Measurements from ENCODE around the gene SORL1.
A peak's percentile ranks its signal among the peaks of the same experiment; 100 is the strongest.
"Not testable (repeated sequence)": the region's sequence is repeated elsewhere in the genome, so short reads cannot be mapped to it uniquely, and the experiment has no call there.

The SORL1 gene

DNA sequence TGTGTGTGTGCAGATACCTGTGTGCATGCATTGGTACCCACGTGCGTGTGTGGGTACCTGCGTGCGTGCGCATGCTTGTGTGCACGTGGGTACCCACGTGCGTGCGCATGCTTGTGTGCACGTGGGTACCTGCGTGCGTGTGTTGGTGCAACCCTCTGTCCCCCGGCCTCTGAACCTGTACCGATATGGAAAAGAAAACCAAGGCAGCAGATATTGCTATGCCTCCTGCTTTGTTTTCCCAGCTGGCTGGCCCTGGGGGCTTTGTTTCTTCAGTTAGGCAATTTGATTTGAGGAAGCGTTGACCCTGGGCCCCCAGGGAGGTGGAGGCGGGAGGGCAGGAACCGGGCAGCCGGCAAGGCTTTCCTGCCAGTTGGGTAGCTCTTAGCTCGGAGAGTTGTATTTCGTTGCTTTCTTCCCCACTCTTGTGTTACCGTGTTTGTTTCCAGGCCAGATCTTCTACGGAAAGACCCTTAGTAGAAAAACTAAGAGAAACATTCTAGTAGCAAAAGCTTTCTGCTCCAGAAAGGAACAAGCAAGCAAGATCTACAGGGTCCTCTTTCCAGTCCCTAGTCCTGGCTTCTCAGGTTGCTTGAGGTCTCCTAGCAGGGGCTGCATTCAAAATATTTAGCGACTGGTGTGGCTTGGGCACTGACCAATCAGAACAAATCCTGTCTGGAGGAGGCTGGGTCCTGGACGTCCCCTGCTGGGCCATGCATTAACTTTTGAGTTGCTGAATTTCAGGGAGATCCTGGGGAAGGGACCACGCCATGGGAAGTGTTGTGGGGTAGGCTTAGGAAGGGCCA is 27.0 kb downstream of the SORL1 start:
- no peak for DNase-seq

DNA sequence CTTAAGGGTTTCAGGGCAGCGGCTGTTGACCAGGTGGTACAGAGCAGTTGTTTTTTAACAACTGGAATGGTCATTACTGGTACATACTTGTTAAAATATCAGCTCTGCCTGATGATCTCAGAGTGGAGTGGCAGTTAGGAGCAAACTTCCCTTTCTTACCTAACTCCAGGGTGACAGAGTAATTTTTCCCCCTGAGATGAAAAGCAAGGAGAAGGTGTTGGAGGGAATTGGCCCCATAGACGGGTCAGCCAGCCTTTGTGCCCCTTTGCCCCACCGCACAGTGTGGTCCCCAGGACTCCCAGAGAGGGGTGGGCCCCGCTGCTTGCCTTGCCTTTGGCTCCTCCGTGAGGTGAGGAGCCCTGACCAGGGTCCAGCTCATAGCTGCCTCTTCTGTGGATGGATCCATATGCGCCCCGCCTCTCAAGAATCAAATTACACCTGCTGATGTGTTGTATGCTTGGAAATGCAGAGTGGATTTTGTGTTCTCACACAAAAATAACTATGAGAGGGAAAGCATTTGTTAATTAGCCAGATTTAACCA is 27.7 kb downstream of the SORL1 start:
- no peak for DNase-seq

DNA sequence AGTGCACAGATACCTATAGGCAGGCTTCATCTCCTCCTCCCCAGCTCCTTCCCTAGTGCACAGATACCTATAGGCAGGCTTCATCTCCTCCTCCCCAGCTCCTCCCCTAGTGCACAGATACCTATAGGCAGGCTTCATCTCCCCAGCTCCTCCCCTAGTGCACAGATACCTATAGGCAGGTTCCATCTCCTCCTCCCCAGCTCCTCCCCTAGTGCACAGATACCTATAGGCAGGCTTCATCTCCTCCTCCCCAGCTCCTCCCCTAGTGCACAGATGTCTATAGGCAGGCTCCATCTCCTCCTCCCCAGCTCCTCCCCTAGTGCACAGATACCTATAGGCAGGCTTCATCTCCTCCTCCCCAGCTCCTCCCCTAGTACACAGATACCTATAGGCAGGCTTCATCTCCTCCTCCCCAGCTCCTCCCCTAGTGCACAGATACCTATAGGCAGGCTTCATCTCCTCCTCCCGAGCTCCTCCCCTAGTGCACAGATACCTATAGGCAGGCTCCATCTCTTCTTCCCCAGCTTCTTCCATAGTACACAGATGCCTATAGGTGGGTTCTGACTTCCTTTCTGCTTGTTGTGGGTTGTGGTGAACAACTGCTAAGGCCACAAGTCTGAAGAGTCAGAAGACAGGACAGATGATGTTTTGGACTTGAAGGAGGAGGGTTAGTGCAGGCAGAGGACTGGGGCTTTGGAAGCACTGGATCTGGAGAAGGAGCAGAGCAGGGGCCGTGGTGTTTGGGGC is 29.5 kb downstream of the SORL1 start:
- not testable (repeated sequence) for DNase-seq

DNA sequence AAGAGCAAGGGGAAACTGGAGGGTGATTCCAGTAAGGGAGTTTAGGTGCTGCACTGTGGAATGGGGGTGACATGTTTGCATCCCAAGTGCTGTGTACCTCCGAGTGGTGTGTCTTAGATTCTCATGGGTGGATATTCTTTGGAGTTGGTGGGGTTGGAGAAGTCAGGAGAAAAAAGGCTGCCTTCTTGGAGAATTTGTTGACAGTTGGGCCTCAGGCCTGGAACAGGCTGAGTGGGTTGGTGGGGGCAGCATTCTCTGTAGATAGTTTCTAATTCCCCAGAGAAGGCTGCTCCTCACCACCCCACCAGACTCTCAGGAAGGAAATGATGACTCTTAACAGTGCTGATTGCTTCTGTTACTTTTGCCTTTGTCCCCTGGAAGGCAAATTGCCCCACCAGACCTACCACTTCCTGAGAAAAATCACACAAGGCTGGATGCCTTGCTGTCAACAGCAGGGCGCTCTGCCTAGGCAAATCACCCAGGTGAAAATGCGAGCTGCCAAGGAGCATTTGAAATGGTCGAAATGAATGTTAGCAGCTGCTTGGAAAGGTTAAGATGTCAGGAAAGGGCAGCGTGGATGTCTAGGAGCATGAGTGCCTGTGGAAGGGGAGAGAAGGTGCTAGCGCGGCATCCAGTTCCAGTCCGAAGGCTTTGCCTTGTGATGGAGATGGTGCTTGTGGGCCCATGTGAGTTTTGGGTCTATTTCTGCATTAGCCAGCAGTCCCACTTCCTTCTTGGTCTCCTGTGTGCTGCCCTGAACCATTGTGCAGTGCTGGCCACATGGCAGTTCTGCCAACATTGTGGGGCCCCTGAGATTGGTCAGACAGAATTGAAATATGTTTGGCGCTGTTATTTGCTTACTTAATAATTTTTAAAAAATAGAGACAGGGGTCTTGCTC is 30.4 kb downstream of the SORL1 start:
- peak in 1 of 2 experiments; percentile 62 for DNase-seq

DNA sequence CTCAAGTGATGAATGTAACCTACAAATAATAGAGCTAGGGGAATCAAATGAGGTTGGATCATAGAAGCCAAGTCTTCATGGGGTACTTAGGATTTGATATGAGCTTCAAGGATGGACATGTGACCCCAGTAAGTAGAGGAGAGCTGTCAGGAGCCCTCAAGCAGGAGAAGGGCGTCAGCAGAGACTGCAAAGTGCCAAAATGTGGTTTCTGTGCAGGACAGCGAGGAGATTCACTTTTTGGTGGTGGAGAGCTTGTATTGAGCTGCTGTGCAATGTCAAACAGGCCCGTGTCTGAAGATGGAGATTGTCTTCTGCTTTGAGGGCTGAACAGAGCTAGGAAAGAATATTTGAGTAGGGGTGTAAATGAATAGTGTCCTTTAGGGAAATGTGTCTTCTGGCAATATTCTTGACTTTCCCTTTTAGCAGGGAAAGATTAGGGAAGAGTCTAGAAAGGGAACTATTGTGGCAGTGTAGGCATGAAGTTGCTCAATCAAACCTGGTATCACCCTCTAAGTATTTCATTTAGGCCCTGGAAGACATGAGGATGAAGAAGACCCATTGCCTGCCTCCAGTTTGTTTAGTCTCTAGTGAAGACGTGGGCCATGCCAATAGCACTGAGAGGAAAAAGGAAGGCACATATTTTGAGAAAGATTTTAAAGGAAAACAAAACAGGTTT is 31.8 kb downstream of the SORL1 start:
- no peak for DNase-seq

DNA sequence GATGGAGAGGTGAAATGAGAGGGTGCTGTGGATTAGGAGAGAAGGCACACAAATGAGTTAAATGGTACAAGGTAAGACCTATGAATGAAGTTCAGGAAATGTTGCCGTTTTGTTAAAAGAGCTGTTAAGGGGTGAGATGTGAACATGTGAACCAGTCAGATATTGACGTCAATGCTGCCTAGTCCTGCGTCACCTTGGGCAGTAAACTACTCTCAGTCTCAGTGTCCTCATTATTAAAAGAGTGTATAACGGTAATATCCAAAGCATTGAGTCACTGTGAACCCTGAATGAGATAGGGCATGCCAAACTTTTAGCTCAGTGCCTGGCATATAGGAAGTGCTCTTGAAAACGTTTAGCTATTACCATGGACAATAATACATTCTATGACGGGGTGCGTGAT is 33.1 kb downstream of the SORL1 start:
- no peak for DNase-seq

DNA sequence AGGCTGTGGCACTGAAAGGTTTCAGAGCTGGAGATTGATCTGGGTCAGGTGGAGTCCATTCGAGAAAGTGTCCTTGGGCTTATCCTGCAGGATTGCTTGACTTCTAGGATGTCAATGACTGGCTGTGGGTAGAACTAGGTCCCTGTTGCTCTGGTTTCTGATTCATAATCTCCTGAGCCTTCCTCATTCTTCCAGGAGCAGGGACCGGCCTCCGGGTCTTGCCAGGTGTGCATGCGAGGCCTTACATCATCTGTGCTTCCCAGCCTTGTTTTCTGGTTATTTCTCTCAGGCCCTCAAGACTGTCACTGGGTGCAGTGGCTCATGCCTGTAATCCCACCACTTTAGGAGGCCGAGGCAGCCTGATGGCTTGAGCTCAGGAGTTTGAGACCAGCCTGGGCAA is 33.9 kb downstream of the SORL1 start:
- no peak for DNase-seq

DNA sequence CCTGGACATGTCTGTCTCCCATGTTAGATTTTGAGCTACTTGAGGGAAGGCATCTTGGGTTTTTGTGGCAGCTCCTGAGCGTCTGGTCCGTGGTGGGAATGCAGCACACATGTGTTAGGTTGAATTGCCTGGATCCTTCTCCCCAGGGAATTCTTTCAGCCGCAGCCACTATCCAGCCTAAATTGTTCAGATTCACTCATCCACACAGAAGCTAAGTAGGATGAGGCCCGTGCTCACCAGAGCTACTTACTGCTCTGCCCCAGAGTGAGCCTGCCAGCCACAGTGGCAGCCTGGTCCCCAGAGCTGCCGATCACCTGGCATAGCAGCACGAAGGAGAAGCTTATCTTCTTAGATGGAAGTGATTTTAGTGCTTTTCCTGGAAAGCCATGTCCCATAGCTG is 35.1 kb downstream of the SORL1 start:
- DNase-seq, result no peak

DNA sequence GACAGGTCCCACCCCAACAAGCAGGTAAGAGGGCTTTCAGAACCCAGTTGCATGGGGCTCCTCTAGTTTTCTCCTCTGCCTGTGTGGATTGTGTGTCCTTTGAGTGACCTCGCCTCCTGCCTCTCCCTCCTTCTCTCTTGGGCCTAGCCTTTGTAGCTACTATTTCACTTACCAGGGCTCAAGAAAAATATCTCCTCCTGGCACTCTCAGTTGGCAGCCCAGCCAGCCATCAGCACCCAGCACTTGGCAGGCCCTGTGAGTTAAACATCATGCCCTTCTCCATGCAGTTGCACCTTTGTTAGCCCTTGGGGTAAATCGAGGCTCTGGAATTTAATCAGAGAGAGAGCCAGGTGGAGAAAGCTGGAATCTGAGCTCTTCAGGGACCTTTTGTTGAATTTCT is 36.1 kb downstream of the SORL1 start:
- DNase-seq, result no peak

DNA sequence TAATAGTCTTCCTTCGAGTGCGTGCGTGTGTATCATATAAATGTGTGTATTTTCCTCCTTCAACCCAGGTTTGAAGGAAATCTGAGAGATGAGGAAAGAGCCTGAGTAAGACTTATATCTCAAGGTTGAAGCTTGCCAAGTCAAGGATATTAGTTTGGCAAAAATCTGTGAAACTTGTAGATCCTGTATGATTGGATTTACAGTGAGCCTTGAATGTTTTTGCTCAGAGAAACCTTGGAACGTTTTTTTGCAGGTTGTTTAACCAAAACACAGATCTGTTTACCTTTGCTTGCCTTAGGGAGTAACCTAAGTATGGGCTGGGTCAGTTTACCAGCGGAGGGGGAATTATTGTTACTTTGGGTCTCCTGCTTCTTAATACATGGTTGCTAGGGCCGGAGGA is 36.5 kb downstream of the SORL1 start:
- no peak for DNase-seq

DNA sequence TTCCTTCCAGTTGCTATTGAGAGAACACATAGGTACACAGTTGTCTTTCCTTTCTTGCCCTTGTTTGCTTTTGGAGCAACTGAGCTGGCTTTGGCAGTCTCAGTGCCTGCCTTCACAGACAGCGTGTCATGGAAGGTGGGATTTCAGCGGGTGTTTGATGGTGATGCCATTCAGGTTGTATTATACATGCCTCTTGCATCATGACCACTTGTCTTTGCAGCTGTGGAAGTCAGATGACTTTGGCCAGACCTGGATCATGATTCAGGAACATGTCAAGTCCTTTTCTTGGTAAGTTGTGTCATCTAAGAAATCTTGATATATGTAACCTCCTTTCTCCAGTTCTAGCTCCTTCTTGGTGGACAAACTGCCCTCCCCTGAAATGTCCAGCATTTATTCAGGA is 37.7 kb downstream of the SORL1 start:
- no peak for DNase-seq

DNA sequence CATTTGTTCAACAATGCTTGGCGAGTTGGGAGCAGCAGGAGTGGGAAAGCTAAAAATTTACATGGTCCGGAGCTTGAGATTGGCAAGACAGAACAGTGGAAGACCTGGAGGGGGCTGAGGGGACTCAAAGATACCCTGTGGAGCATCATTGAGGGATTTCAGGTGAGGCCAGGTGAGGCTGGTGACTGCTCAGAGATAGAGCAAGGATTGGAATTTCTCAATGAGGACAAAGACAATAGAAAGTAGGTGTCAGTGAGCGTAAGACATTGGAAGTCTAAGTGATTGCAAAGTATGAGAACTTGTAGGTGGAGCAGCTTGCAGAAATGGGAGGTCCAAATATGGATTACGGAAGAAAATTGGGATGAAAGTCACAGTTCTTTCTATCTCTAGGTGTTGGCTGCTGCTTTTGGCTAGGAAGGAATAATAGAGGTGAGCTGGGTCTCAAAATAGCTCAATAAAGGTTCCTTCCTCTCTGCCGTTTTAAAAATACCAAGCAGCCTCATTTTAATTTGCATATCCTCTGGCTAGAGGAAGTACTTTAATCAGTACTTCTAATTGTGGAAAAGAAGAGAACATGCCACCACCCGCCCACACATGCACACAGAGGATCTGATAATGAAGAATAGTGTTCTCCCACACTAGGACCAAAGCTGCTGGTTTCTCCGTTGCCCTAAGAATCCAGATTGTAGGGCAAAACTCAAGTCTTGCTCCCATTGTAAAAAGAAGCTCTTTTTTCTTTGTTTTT is 42.4 kb downstream of the SORL1 start:
- peak; percentile 32 to 68 for DNase-seq

DNA sequence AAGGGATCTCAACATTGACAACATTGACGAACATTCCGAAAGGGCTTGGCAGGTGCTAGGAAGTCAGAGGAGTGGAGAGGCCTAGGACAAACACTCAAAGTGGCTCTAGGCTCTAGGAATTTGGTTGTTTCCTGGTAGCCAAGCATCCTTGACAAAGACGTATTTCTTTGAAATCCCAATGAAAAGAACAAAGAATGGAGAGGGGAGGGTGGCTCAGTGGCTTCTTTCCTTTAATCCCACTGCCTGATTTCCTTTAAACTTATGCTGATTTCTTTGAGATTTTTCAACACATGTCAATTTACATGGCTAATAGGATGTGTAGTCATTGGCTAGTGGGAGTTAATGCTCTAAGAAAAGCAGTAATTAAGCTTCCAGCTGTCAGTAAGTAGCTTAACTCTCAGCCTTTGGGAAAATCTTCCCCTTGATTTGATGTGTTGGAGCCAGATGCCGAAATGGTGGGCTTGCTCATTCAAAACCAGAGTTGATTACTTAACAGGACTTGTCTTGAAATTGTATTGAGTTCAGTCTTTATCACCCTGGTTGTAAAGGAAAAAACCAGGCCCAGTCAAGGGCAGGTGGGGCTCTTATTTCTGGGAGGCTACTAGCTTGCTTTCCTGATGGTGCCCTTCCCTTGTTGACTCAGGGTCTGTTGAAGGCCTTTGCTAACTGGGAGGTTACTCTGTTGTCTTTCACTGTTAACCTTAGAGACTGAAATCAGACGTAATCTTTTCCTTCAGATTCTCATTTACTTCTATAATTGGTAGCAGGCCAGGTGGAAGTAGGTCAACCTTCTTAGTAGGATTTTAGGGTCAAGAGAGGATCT is 45.3 kb downstream of the SORL1 start:
- no peak for DNase-seq

DNA sequence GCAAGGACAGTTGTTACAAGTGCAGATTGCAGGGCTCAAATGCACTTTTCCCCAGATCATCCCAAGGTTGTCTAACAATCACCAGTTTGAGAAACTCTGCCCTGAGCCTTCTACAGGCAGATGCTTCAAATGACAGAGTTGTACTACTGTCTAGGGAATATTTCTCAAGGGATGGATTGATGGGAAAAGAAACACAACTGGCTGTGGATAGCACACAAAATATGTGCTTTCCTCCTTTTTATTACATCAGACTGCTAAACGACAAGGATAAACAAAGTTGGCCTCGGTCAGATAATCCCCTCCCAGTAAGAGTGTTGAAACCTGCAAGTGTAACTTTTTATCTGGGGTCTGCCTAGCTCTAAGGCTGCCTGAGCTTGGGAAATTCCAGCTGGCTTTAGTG is 47.3 kb downstream of the SORL1 start:
- DNase-seq, result no peak

DNA sequence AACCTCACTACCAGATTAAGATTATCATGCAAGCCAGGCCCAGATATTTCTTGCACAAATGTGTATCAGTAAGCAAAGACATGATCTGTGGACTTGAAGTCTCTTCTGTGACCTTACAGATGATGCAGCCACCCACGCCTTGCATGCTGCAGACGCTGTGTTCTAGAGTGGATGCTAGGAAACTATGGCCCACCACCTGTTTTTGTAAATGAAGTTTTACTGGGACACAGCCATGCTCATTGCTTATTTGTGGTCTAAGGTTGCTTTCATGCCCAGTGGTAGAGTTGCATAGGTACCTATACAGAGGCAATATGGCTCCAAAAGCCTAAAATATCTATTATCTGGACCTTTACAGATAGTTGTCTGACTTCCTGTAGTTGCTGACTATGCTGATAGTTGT is 48.2 kb downstream of the SORL1 start:
- no peak for DNase-seq

DNA sequence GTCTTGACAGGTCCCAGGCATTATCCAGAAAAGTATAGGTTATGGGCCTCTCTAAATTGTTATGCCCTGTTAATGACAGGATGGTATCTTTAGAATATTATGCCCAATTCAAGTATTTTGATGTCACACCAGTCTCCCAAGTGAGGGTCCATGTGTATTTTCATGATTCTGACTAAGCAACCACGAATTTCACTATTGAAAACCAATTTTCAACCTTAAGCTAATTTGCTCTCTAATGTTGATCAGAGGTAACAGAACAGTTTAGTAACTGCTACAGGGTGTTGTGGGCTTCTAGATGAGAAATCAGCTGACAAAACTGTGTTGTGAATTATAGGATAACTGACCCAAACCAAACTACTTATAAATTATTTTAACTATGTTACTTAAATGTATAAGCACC is 48.6 kb downstream of the SORL1 start:
- no peak for DNase-seq

DNA sequence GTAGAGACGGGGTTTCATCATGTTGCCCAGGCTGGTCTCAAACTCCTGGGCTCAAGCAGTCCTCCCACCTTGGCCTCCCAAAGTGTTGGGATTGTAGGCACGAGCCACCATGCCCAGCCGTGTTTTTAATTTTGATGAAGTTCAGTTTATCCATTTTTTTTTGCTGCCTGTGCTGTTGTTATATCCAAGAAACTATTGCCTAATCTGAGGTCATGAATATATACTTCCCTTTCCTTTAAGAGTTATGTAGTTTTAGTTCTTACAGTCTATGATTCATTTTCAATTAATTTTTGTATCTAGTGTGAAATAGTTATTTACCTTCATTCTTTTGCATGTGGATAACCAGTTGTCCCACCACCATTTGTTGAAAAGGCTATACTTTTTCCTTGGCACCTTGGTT is 50.9 kb downstream of the SORL1 start:
- no peak for DNase-seq

DNA sequence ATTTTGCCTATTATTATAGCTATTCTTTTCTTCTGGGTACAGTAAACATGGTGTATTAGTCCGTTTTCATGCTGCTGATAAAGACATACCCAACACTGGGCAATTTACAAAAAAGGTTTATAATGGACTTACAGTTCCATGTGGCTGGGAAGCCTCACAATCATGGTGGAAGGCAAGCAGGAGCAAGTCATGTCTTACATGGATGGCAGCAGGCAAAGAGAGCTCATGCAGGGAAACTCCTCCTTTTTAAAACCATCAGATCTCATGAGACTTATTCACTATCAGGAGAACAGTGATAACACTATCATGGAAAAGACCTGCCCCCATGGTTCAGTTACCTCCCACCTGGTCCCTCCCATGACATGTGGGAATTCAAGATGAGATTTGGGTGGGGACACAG is 54.1 kb downstream of the SORL1 start:
- DNase-seq, result not testable (repeated sequence)

DNA sequence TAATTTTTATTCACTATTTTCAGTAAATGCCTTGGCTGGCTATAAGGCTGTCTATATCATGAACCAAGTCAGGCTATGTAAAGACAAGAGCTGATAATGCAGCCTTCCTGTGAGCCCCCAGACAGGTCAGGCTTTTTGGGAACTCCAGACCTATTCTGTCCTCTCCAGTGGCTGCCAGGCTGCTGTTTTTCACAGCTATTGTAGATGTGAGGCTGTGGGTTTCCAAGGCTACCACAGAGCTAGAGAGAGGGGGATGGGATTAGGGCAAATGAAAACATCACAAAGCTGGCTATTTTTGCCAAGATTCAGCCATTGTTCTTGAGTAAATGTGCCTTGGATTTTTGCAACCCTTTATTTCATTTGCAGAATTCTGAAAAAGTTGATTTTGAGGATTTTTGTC is 56.3 kb downstream of the SORL1 start:
- no peak for DNase-seq

DNA sequence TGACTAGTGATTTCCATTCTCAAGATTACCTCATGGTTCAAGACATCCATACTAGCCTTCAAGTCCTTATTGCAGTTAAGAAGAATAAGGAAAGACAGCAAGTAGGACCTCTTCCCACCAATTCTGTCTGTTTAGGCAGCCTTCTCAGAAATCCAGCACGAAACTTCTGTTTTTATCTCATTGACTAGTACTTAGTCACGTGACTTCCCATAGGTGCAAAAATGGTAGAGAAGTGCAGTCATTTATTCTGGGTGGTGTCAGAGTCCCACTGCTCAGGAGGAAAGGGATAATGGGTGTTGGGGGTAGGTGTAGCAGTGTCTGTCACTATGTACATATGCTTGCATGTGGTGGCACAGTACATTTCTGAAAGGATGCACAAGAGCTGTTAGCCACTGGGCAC is 58.3 kb downstream of the SORL1 start:
- DNase-seq, result no peak
